ENCODE results near the gene TTBK2. TPM values are rescaled to one million over a fixed set of nuclear protein-coding genes. Genes with fewer than 3 reads are reported as not detected.

Gene TTBK2
- total RNA-seq, 2 experiments from 2014 or later: 12.1 to 12.3 TPM

DNA sequence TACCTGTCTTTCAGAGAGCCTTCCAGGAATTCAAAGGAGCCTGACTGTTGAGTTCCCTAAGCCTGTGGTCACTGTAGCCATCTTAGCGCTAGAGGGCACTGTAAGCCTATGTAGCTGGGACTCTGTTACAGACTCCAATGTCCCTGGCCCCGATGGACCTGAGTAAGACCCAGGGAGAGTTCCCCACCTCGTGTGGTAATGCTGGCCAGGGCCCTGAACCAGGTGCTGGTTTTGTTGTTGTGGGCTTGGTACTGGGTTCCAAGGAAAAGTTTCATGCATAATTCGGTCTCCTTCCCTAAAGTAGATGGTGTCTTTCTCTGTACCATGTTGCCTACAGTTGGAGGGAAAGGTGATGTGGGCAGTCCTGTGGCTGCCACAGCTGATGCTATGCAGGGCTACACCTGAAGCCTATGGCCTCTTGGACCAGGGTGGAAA, 216.1 kb downstream of the TTBK2 start:
- Mint-ChIP-seq H3K36me3 (ENCODE audit: low read depth) (peaks cover 10% of the 10 kb centered on the region), H3K4me3 (no peak overlapping the region), H3K4me1 (peaks cover 8% of the 10 kb centered on the region), H3K27me3 (no peaks in the 10 kb centered on the region), H3K27ac (no peak overlapping the region), H3K9me3 (no peaks in the 10 kb centered on the region)
- CTCF ChIA-PET: interaction anchor here (1.3 kb wide), 1 partner anchor 12 kb away, joined by 5 read pairs; no protein-coding TSS in a partner anchor
- POLR2A ChIA-PET: no interaction called here
- DNase-seq: peak; percentile 72

DNA sequence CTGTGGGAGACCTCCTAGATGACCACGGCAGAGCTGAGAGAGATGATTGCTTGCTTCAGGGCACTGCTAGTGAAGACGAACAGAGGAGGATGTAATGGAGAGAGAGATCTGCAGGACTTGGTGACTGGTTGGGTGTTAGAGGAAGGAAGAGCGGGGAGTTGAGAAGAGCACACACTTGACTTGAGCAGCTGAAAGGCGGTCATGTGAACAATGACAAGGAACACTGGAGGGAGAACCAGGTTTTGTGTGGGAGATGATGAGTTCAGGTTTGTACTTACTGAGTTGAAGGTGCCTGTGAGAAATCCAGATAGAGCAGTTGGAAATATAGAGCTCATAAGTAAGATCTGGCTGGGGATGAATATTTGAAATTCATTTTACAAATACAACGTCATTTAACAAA, 224.0 kb downstream of the TTBK2 start:
- no peaks in the 10 kb centered on the region for H3K9me3 Mint-ChIP-seq
- peaks cover 7% of the 10 kb centered on the region for H3K36me3 Mint-ChIP-seq (ENCODE audit: low read depth)
- CTCF ChIA-PET: no interaction called here
- peaks cover 1% of the 10 kb centered on the region for H3K4me1 Mint-ChIP-seq
- H3K4me3 Mint-ChIP-seq: no peak overlapping the region
- DNase-seq: no peak
- H3K27ac Mint-ChIP-seq: no peak overlapping the region
- no peaks in the 10 kb centered on the region for H3K27me3 Mint-ChIP-seq
- POLR2A ChIA-PET: no interaction called here

DNA sequence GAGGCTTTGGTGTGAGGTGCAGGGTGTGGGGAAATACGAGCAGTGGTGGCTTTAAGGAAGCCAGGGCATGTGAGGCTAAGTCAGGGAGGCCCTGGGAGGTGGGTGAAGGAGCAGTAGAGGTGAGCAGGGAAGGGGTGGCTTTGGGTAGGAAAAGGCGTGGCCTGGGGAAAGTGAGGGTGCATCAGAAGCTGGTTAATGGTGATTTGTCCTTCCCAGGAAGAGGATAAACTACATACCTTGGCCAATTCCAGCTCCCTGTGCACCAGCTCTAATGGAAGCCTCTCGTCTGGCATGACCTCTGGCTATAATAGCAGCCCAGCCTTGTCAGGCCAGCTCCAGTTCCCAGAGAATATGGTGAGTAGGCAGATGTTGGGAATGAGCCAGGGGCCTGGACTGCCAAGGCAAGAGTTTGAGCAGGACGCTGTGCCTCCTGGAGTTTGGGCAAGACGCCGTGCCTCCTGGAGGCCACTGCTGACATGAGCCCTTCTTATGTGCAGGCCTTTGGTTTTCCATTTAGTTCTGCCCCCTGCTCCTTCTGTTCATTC, 225.0 kb downstream of the TTBK2 start:
- H3K27me3 Mint-ChIP-seq: no peaks in the 10 kb centered on the region

DNA sequence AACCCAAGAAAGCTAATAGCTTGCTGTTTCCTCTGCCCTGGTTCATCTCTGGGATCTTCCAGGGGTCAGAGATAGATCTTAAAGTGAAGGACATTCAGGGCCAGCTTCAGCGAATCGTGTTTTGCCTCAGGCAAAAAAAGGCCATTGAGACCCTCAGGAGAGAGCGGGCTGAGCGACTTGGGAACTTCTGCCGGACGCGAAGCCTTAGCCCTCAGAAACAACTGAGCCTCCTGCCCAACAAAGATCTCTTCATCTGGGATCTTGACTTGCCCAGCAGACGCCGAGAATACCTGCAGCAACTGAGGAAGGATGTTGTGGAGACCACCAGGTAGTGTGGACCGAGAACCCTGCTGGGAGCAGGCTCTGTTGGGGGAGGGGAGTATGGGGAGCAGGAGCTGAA, 226.2 kb downstream of the TTBK2 start:
- ChIA-PET CTCF (interaction anchor here (0.6 to 0.9 kb wide), 2 partner anchors 9 to 17 kb away, joined by 3 read pairs; no protein-coding TSS in a partner anchor), POLR2A (no interaction called here)
- Mint-ChIP-seq H3K27me3 (no peaks in the 10 kb centered on the region), H3K4me1 (peaks cover 16% of the 10 kb centered on the region), H3K27ac (no peak overlapping the region), H3K4me3 (no peak overlapping the region), H3K36me3 (ENCODE audit: low read depth) (no peaks in the 10 kb centered on the region), H3K9me3 (no peaks in the 10 kb centered on the region)
- DNase-seq: no peak

More for the DNA sequence above, 225.0 kb downstream of the TTBK2 start:
- ChIA-PET CTCF (interaction anchor here (0.9 kb wide), 1 partner anchor 10 kb away, joined by 3 read pairs; no protein-coding TSS in a partner anchor), POLR2A (no interaction called here)
- Mint-ChIP-seq H3K4me1 (peaks cover 11% of the 10 kb centered on the region), H3K27ac (no peak overlapping the region), H3K4me3 (no peak overlapping the region), H3K36me3 (ENCODE audit: low read depth) (peaks cover 5% of the 10 kb centered on the region), H3K9me3 (no peaks in the 10 kb centered on the region)
- no peak for DNase-seq

DNA sequence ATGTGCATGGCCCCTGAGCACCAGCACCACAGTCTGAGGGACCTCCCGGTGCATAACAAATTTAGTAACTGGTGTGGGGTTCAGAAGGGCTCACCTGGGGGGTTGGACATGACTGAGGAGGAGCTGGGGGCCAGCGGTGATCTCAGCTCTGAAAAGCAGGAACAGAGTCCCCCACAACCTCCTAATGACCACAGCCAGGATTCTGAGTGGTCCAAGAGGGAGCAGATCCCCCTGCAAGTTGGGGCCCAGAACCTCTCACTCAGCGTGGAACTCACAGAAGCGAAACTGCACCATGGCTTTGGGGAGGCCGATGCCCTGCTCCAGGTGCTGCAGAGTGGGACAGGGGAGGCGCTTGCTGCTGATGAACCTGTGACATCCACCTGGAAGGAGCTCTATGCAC, 226.6 kb downstream of the TTBK2 start:
- no peaks in the 10 kb centered on the region for H3K9me3 Mint-ChIP-seq
- CTCF ChIA-PET: interaction anchor here (0.6 to 0.9 kb wide), 2 partner anchors 9 to 17 kb away, joined by 3 read pairs; no protein-coding TSS in a partner anchor
- no peaks in the 10 kb centered on the region for H3K36me3 Mint-ChIP-seq (ENCODE audit: low read depth)
- H3K27me3 Mint-ChIP-seq: no peaks in the 10 kb centered on the region
- no peak overlapping the region for H3K4me3 Mint-ChIP-seq
- H3K4me1 Mint-ChIP-seq: peaks cover 16% of the 10 kb centered on the region
- POLR2A ChIA-PET: no interaction called here
- H3K27ac Mint-ChIP-seq: no peak overlapping the region
- no peak for DNase-seq

DNA sequence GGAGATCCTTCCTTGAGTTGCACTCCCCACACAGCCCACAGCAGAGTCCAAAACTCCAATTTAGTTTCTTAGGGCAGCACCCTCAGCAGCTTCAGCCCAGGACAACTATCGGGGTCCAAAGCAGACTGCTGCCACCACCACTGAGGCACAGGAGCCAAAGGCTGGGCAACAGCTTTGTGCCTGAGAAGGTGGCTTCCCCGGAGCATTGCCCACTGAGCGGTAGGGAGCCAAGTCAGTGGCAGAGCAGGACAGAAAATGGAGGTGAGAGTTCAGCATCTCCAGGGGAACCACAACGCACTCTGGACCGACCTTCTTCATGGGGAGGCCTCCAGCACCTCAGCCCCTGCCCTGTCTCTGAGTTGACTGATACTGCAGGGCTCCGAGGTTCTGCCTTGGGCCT, 227.1 kb downstream of the TTBK2 start:
- H3K4me3 Mint-ChIP-seq: no peak overlapping the region
- no peaks in the 10 kb centered on the region for H3K27me3 Mint-ChIP-seq
- no peaks in the 10 kb centered on the region for H3K9me3 Mint-ChIP-seq
- H3K27ac Mint-ChIP-seq: no peak overlapping the region
- ChIA-PET CTCF (no interaction called here), POLR2A (no interaction called here)
- no peak for DNase-seq
- peaks cover 16% of the 10 kb centered on the region for H3K4me1 Mint-ChIP-seq
- H3K36me3 Mint-ChIP-seq (ENCODE audit: low read depth): no peaks in the 10 kb centered on the region

DNA sequence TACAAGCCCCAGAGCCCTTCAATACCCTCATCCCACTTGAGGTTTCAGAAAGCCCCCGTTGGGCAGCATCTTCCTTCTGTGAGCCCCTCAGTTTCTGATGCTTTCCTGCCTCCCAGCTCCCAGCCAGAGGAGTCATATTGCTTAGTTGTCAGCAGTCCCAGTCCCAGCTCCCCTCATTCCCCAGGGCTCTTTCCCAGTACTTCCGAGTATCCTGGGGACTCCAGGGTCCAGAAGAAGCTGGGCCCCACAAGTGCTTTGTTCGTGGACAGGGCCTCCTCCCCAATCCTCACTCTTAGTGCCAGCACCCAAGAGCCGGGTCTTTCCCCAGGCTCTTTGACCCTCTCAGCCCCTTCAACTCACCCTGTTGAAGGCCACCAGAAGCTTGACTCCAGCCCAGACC, 227.6 kb downstream of the TTBK2 start:
- H3K36me3 Mint-ChIP-seq (ENCODE audit: low read depth): no peaks in the 10 kb centered on the region
- no peak overlapping the region for H3K4me3 Mint-ChIP-seq
- no peaks in the 10 kb centered on the region for H3K9me3 Mint-ChIP-seq
- no peak overlapping the region for H3K27ac Mint-ChIP-seq
- ChIA-PET POLR2A (no interaction called here), CTCF (no interaction called here)
- peaks cover 16% of the 10 kb centered on the region for H3K4me1 Mint-ChIP-seq
- H3K27me3 Mint-ChIP-seq: no peaks in the 10 kb centered on the region
- no peak for DNase-seq

DNA sequence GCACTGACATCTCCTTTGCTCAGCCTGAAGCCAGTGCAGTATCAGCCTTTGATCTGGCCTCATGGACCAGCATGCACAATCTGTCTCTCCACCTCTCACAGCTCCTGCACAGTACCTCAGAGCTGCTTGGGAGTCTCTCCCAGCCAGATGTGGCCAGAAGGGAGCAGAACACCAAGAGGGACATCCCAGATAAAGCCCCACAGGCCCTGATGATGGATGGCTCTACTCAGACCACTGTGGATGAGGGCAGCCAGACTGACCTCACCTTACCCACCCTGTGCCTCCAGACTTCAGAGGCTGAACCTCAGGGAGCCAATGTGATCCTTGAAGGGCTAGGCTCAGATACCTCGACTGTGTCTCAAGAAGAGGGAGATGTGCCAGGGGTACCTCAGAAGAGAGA, 228.0 kb downstream of the TTBK2 start:
- H3K4me3 Mint-ChIP-seq: no peak overlapping the region
- no peaks in the 10 kb centered on the region for H3K27me3 Mint-ChIP-seq
- POLR2A ChIA-PET: no interaction called here
- H3K9me3 Mint-ChIP-seq: no peaks in the 10 kb centered on the region
- no peaks in the 10 kb centered on the region for H3K36me3 Mint-ChIP-seq (ENCODE audit: low read depth)
- no peak for DNase-seq
- H3K27ac Mint-ChIP-seq: no peak overlapping the region
- peaks cover 16% of the 10 kb centered on the region for H3K4me1 Mint-ChIP-seq
- CTCF ChIA-PET: no interaction called here

DNA sequence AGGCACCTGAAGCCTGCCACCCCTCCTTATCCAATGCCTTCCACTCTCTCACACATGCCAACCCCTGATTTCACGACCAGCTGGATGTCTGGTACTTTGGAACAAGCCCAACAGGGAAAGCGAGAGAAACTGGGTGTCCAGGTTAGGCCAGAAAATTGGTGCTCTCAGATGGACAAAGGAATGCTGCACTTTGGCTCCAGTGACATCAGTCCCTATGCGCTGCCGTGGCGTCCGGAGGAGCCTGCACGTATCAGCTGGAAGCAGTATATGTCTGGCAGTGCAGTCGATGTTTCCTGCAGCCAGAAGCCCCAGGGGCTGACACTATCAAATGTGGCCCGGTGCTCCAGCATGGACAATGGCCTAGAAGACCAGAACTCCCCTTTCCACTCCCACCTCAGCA, 228.8 kb downstream of the TTBK2 start:
- Mint-ChIP-seq H3K27me3 (no peaks in the 10 kb centered on the region), H3K9me3 (no peaks in the 10 kb centered on the region), H3K27ac (no peak overlapping the region), H3K4me1 (peaks cover 16% of the 10 kb centered on the region), H3K4me3 (no peak overlapping the region), H3K36me3 (ENCODE audit: low read depth) (no peaks in the 10 kb centered on the region)
- DNase-seq: no peak
- POLR2A ChIA-PET: no interaction called here
- CTCF ChIA-PET: no interaction called here

DNA sequence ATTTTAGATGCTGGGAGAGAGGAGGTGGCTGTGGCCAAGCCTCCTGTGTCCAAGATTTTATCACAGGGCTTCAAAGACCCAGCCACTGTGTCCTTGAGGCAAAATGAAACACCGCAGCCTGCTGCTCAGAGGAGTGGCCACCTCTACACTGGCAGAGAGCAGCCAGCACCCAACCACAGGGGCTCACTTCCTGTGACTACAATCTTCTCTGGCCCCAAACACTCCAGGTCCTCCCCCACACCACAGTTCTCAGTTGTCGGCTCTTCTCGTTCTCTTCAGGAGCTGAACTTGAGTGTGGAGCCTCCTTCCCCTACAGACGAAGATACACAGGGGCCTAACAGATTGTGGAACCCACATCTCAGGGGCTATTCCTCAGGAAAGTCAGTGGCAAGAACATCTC, 229.3 kb downstream of the TTBK2 start:
- H3K9me3 Mint-ChIP-seq: no peaks in the 10 kb centered on the region
- H3K27me3 Mint-ChIP-seq: no peaks in the 10 kb centered on the region
- ChIA-PET CTCF (no interaction called here), POLR2A (no interaction called here)
- no peaks in the 10 kb centered on the region for H3K36me3 Mint-ChIP-seq (ENCODE audit: low read depth)
- no peak overlapping the region for H3K27ac Mint-ChIP-seq
- DNase-seq: no peak
- no peak overlapping the region for H3K4me3 Mint-ChIP-seq
- H3K4me1 Mint-ChIP-seq: peaks cover 16% of the 10 kb centered on the region

Other genes starting within 250 kb of the TTBK2 start
- gene CDAN1, start 183.7 kb downstream of the TTBK2 start, total RNA-seq: 10 to 100 TPM; 23.8 to 25.2 TPM
- gene UBR1, start 185.3 kb upstream of the TTBK2 start, total RNA-seq: 10 to 100 TPM; 27.8 to 31.8 TPM
- gene TMEM62, start 212.8 kb upstream of the TTBK2 start, total RNA-seq: 10 to 100 TPM; 15.3 to 18.5 TPM

Data from activated CD4-positive, alpha-beta T cell treated with anti-CD3 and anti-CD28 coated beads, Interleukin-2, amount 10 ng/mL, durations not matched to agents 7 days and 5 days (primary cell).